ENCODE results near the gene CUL4A. TPM values are rescaled to one million over a fixed set of nuclear protein-coding genes. Genes with fewer than 3 reads are reported as not detected.
A peak's percentile ranks its signal among the peaks of the same experiment; 100 is the strongest.

CUL4A gene
- total and polyA plus RNA-seq, 8 donors = 18.1 to 33.4 (median 28.9) TPM

DNA sequence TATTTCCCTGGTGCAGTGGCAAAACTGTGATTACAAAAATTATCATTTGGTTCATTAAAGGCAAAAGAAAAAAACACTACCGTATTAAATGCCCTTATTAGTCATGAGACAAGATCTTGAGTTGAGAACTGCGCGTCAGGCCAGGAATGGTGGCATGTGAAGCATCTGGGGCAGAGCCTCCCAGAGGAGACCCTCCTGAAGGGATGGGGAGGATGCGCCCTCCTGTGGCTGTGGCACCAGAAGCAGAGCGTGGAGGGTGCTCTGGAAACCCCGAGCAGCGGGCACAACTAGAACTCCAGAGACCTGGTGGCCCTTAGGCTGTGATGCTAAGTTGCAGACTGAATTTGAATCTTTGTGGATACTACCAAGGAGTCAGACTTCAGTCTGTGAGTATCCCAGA lies 11.5 kb downstream of the CUL4A start:
- Histone ChIP-seq H3K27ac (no peak overlapping the region), H3K27me3 (no peaks in the 10 kb centered on the region), H3K4me3 (no peak overlapping the region), H3K4me1 (peaks cover 4 to 16% (median 12%) of the 10 kb centered on the region in 3 donors), H3K36me3 (peaks cover 0 to 34% (median 4%) of the 10 kb centered on the region in 3 donors), H3K9me3 (no peaks in the 10 kb centered on the region)
- intact Hi-C loops (cut with DNase I) = no loop called here
- TF ChIP-seq, protein P1, sequence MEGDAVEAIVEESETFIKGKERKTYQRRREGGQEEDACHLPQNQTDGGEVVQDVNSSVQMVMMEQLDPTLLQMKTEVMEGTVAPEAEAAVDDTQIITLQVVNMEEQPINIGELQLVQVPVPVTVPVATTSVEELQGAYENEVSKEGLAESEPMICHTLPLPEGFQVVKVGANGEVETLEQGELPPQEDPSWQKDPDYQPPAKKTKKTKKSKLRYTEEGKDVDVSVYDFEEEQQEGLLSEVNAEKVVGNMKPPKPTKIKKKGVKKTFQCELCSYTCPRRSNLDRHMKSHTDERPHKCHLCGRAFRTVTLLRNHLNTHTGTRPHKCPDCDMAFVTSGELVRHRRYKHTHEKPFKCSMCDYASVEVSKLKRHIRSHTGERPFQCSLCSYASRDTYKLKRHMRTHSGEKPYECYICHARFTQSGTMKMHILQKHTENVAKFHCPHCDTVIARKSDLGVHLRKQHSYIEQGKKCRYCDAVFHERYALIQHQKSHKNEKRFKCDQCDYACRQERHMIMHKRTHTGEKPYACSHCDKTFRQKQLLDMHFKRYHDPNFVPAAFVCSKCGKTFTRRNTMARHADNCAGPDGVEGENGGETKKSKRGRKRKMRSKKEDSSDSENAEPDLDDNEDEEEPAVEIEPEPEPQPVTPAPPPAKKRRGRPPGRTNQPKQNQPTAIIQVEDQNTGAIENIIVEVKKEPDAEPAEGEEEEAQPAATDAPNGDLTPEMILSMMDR (IDR thresholded peaks at IDR 0.05) = no peak
- DNase-seq = no peak
- WGBS, 2 donors = 94 to 95% methylated on average over 7 of the region's 7 CpGs
- no peak for ATAC-seq
- no peak for FAIRE-seq

DNA sequence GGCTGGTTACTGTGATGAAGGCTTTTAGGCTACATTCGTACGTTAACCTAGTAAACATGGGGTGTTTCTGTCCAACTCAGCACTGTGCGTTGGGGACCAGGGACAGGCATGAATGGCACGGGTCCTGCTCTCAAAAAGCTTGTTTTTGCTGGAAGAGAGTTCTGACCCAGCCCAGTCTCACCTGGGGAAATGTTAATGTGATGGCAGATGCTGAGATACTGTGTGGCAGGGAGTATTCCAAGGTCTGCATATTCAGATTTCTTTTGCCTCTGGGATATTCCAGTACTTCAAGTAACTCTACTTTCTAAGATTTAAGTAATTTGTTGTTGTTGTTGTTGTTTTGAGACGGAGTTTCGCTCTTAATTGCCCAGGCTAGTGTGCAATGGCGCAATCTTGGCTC lies 13.7 kb downstream of the CUL4A start:
- ATAC-seq (no peak), DNase-seq (no peak), FAIRE-seq (no peak)
- Histone ChIP-seq H3K4me3 (no peak overlapping the region), H3K9me3 (no peaks in the 10 kb centered on the region), H3K36me3 (peaks cover 0 to 48% (median 4%) of the 10 kb centered on the region in 3 donors), H3K27me3 (no peaks in the 10 kb centered on the region), H3K27ac (no peak overlapping the region), H3K4me1 (no peaks in the 10 kb centered on the region)
- TF ChIP-seq, protein P1 (IDR thresholded peaks at IDR 0.05) = no peak
- WGBS, 2 donors = 97 to 98% methylated on average over 7 of the region's 7 CpGs
- intact Hi-C loops (cut with DNase I) = no loop called here

DNA sequence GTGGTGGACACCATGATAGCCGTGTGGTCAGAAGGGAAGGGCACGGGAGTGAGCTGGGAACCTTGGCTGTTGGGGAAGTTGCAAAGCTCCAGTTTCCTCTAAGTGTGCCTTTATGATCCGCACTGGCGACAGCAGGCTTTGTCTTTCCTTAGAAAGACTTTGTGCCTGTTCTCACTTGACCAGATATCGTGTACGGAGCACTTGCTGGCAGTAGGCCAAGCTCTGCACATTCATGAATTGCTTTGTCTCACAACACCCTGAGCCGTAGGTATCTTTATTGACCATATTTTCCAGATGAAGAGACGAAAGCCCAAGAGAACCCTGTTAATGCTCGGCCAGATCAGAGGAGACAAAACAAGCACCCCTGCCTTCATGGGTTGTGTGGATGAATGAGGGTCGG lies 15.1 kb downstream of the CUL4A start:
- no peaks in the 10 kb centered on the region for H3K27me3 ChIP-seq
- no peaks in the 10 kb centered on the region for H3K9me3 ChIP-seq
- peak in 1 of 4 donors; percentile 15 for ATAC-seq
- no peak overlapping the region for H3K27ac ChIP-seq
- H3K36me3 ChIP-seq = peaks cover 0 to 56% (median 4%) of the 10 kb centered on the region in 3 donors
- H3K4me1 ChIP-seq = no peaks in the 10 kb centered on the region
- no peak for DNase-seq
- 87 to 90% methylated on average over 10 of the region's 10 CpGs for WGBS, 2 donors
- FAIRE-seq = no peak
- no peak overlapping the region for H3K4me3 ChIP-seq
- TF ChIP-seq, protein P1 (IDR thresholded peaks at IDR 0.05) = no peak
- intact Hi-C loops (cut with DNase I) = no loop called here

DNA sequence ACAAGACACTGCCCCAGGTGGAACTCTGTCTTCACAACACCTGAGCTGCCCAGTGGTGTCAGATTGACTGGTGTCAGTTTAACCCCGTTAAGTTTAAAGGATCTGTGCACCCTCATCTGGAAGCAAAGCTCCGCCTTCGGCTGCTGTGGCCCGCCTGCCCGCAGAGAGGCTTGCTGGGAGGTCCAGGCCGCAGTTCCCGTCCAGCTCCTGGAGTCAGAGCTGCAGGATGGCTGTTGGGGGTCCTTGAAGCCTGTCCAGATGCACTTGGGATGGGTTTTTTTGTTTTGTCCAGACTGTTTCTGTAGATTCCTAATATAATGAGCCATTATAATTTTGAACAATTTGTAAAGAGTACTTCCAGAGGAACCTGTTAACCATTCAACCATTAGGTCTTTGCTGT lies 16.1 kb downstream of the CUL4A start:
- ATAC-seq (no peak), FAIRE-seq (no peak)
- peaks cover 0 to 53% (median 4%) of the 10 kb centered on the region in 3 donors for H3K36me3 ChIP-seq

DNA sequence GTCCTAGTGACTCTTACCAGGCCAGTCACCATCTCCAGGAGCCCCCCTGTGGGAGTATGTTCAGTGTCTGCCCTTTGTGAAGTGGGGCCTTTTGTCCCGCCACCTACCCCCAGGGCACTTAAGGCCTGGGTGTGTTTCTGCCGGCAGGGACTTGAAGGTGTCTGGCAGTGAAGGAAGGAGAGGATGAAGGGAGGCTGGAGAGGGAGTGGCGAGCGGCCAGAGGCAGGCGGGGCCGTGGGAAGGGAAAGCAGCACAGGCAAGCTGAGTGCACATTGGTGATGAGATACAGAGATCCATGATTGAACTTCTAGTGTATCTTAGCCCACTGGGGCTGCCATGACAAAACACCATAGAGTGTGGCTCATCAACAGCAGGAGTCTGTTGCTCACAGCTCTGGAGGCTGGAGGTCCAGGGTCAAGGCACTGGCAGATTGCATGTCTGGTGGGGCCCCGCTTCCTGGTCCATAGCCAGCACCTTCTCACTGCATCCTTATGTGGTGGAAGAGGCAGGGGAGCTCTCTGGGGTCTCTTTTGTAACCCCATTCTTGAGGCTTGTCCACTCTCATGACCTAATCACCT lies 17.5 kb downstream of the CUL4A start:
- ATAC-seq (no peak), DNase-seq (no peak), FAIRE-seq (no peak)
- WGBS, 2 donors = 91 to 94% methylated on average over 7 of the region's 7 CpGs
- Histone ChIP-seq H3K36me3 (peaks cover 0 to 50% (median 4%) of the 10 kb centered on the region in 3 donors), H3K4me1 (no peaks in the 10 kb centered on the region), H3K4me3 (no peak overlapping the region), H3K27me3 (no peaks in the 10 kb centered on the region), H3K9me3 (no peaks in the 10 kb centered on the region), H3K27ac (no peak overlapping the region)
- TF ChIP-seq, protein P1 (IDR thresholded peaks at IDR 0.05) = no peak
- intact Hi-C loops (cut with DNase I) = no loop called here

More for the DNA sequence above, 16.1 kb downstream of the CUL4A start:
- H3K4me1 ChIP-seq = no peaks in the 10 kb centered on the region
- H3K4me3 ChIP-seq = no peak overlapping the region
- H3K9me3 ChIP-seq = no peaks in the 10 kb centered on the region
- no peak overlapping the region for H3K27ac ChIP-seq
- no peaks in the 10 kb centered on the region for H3K27me3 ChIP-seq
- no peak for DNase-seq
- TF ChIP-seq, protein P1 (IDR thresholded peaks at IDR 0.05) = no peak
- intact Hi-C loops (cut with DNase I) = no loop called here
- 90 to 93% methylated on average over 7 of the region's 7 CpGs for WGBS, 2 donors

Data from pancreas (tissue), 10 donors.